Hematopoietic multipotent progenitor cell treated with erythropoietin and hydrocortisone succinate and interleukin-3 and kit ligand, for 6 days (in vitro differentiated cells): ENCODE measurements around the gene LAMC3.

Source experiments
- DNase-seq: peaks from one replicate; pipeline ENCODE4 v3.0.0-alpha.2; 2015

LAMC3 gene

GRCh38 chr9:131008909-131009618, at the start of gene LAMC3:
TSS of gene LAMC3 (plus strand) at chr9:131009174. CDS start at chr9:131009215, 41 bp downstream.
- DNase-seq: peak; percentile 44

GRCh38 chr9:130959809-130960334, 49.1 kb upstream of the LAMC3 start:
- DNase-seq: no peak

GRCh38 chr9:130960522-130961378, 48.2 kb upstream of the LAMC3 start:
- no peak for DNase-seq

GRCh38 chr9:130961511-130962300, 47.3 kb upstream of the LAMC3 start:
- DNase-seq: no peak

- DNase-seq: no peak
Measured at GRCh38 chr9:130962418-130963316, 46.3 kb upstream of the LAMC3 start.

GRCh38 chr9:130963337-130963908, 45.6 kb upstream of the LAMC3 start:
- DNase-seq: no peak

- no peak for DNase-seq
Measured at GRCh38 chr9:130963916-130964315, 45.1 kb upstream of the LAMC3 start.

- DNase-seq: no peak
Measured at GRCh38 chr9:130965680-130966079, 43.3 kb upstream of the LAMC3 start.

- no peak for DNase-seq
Measured at GRCh38 chr9:130970052-130970451, 38.9 kb upstream of the LAMC3 start.

GRCh38 chr9:130970855-130971254, 38.1 kb upstream of the LAMC3 start:
- no peak for DNase-seq

GRCh38 chr9:130971294-130971849, 37.6 kb upstream of the LAMC3 start:
- no peak for DNase-seq

GRCh38 chr9:130972277-130972956, 36.6 kb upstream of the LAMC3 start:
- no peak for DNase-seq

- DNase-seq: no peak
Measured at GRCh38 chr9:130972957-130973685, 35.9 kb upstream of the LAMC3 start.

GRCh38 chr9:130973686-130974281, 35.2 kb upstream of the LAMC3 start:
- DNase-seq: no peak

GRCh38 chr9:130974697-130975096, 34.3 kb upstream of the LAMC3 start:
- no peak for DNase-seq

GRCh38 chr9:130975156-130975555, 33.8 kb upstream of the LAMC3 start:
- DNase-seq: no peak

- no peak for DNase-seq
Measured at GRCh38 chr9:130975932-130976841, 32.8 kb upstream of the LAMC3 start.

GRCh38 chr9:130977811-130978221, 31.2 kb upstream of the LAMC3 start:
- DNase-seq: no peak
